ENCODE data around the gene NEMP2.

DNA sequence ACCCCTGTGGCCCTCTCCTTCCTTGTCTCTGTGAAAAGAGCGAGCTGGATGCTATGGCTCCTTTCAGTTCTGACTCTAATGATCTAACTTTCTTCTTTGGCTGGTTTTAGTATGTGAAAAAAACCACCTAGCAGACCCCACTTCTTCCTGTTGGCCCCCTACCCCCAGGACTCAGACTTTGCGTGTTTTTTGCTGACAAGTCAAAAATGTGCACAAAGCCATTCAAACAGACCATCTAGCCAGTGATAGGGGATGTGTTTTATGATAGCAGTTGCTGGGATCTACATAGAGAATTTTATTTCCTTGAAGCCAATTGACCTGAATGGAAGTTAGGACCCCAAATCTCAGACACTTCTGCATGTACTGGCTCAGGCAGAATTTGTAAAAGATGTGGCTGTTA is 77.3 kb downstream of the NEMP2 start:
- TF ChIP-seq, protein P1, sequence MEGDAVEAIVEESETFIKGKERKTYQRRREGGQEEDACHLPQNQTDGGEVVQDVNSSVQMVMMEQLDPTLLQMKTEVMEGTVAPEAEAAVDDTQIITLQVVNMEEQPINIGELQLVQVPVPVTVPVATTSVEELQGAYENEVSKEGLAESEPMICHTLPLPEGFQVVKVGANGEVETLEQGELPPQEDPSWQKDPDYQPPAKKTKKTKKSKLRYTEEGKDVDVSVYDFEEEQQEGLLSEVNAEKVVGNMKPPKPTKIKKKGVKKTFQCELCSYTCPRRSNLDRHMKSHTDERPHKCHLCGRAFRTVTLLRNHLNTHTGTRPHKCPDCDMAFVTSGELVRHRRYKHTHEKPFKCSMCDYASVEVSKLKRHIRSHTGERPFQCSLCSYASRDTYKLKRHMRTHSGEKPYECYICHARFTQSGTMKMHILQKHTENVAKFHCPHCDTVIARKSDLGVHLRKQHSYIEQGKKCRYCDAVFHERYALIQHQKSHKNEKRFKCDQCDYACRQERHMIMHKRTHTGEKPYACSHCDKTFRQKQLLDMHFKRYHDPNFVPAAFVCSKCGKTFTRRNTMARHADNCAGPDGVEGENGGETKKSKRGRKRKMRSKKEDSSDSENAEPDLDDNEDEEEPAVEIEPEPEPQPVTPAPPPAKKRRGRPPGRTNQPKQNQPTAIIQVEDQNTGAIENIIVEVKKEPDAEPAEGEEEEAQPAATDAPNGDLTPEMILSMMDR (IDR thresholded peaks at IDR 0.05; ENCODE audit: poor library complexity, severe bottlenecking), result no peak
- TF ChIP-seq EP300 (conservative IDR thresholded peaks at IDR 0.05; ENCODE audit: poor library complexity, severe bottlenecking) (no peak), POLR2AphosphoS5 (IDR thresholded peaks at IDR 0.05) (no peak)
- TF ChIP-seq, protein P2, sequence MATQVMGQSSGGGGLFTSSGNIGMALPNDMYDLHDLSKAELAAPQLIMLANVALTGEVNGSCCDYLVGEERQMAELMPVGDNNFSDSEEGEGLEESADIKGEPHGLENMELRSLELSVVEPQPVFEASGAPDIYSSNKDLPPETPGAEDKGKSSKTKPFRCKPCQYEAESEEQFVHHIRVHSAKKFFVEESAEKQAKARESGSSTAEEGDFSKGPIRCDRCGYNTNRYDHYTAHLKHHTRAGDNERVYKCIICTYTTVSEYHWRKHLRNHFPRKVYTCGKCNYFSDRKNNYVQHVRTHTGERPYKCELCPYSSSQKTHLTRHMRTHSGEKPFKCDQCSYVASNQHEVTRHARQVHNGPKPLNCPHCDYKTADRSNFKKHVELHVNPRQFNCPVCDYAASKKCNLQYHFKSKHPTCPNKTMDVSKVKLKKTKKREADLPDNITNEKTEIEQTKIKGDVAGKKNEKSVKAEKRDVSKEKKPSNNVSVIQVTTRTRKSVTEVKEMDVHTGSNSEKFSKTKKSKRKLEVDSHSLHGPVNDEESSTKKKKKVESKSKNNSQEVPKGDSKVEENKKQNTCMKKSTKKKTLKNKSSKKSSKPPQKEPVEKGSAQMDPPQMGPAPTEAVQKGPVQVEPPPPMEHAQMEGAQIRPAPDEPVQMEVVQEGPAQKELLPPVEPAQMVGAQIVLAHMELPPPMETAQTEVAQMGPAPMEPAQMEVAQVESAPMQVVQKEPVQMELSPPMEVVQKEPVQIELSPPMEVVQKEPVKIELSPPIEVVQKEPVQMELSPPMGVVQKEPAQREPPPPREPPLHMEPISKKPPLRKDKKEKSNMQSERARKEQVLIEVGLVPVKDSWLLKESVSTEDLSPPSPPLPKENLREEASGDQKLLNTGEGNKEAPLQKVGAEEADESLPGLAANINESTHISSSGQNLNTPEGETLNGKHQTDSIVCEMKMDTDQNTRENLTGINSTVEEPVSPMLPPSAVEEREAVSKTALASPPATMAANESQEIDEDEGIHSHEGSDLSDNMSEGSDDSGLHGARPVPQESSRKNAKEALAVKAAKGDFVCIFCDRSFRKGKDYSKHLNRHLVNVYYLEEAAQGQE (IDR thresholded peaks at IDR 0.05; ENCODE audit: borderline replicate concordance), result no peak
